ENCODE measurements around the gene COG8. TPM values are rescaled to one million over a fixed set of nuclear protein-coding genes. Genes with fewer than 3 reads are reported as not detected.
A peak's percentile ranks its signal among the peaks of the same experiment; 100 is the strongest.
"Not testable (repeated sequence)": the region's sequence is repeated elsewhere in the genome, so short reads cannot be mapped to it uniquely, and the experiment has no call there.

The COG8 gene
- total and polyA plus RNA-seq, 8 donors, result 23.9 to 36.1 (median 32.9) TPM

GRCh38 chr16:69365901-69366300, 26.5 kb upstream of the COG8 start:
- H3K4me1 ChIP-seq, result no peaks in the 10 kb centered on the region
- H3K27me3 ChIP-seq, result no peaks in the 10 kb centered on the region
- DNase-seq, result no peak
- TF ChIP-seq CTCF (IDR thresholded peaks at IDR 0.05), result no peak
- no peak overlapping the region for H3K27ac ChIP-seq
- no peak for ATAC-seq
- no peaks in the 10 kb centered on the region for H3K9me3 ChIP-seq
- no peak overlapping the region for H3K4me3 ChIP-seq
- H3K36me3 ChIP-seq, result peaks cover 0 to 81% of the 10 kb centered on the region in 2 donors
- intact Hi-C loops (cut with DNase I), result no loop called here

GRCh38 chr16:69364088-69364487, 24.7 kb upstream of the COG8 start:
- H3K4me1 ChIP-seq, result no peaks in the 10 kb centered on the region
- ATAC-seq, result no peak
- intact Hi-C loops (cut with DNase I), result no loop called here
- H3K9me3 ChIP-seq, result no peaks in the 10 kb centered on the region
- TF ChIP-seq CTCF (IDR thresholded peaks at IDR 0.05), result no peak
- no peak overlapping the region for H3K27ac ChIP-seq
- no peak for DNase-seq
- H3K27me3 ChIP-seq, result no peaks in the 10 kb centered on the region
- peaks cover 0 to 63% of the 10 kb centered on the region in 2 donors for H3K36me3 ChIP-seq
- H3K4me3 ChIP-seq, result no peak overlapping the region

- H3K9me3 ChIP-seq, result no peaks in the 10 kb centered on the region
- peaks cover 0 to 55% of the 10 kb centered on the region in 2 donors for H3K36me3 ChIP-seq
- intact Hi-C loops (cut with DNase I), result no loop called here
- H3K4me1 ChIP-seq, result no peaks in the 10 kb centered on the region
- TF ChIP-seq CTCF (IDR thresholded peaks at IDR 0.05), result no peak
- H3K27me3 ChIP-seq, result no peaks in the 10 kb centered on the region
- H3K4me3 ChIP-seq, result no peak overlapping the region
- DNase-seq, result peak in 1 of 4 donors; percentile 82
- H3K27ac ChIP-seq, result no peak overlapping the region
- ATAC-seq, result peak; percentile 94
Observed at GRCh38 chr16:69363281-69363717, 23.9 kb upstream of the COG8 start.

GRCh38 chr16:69360070-69360469, 20.7 kb upstream of the COG8 start:
- H3K27ac ChIP-seq; H3K4me1 ChIP-seq; DNase-seq; intact Hi-C loops (cut with DNase I); H3K27me3 ChIP-seq; H3K9me3 ChIP-seq; H3K4me3 ChIP-seq: not testable (repeated sequence)
- peaks cover 0 to 23% of the 10 kb centered on the region in 2 donors for H3K36me3 ChIP-seq
- peak; percentile 9 for ATAC-seq

- Histone ChIP-seq H3K27me3 (no peaks in the 10 kb centered on the region), H3K36me3 (peaks cover 0 to 34% of the 10 kb centered on the region in 2 donors), H3K4me3 (no peak within 1 kb of the TSS), H3K9me3 (no peaks in the 10 kb centered on the region), H3K27ac (peak within 1 kb of the TSS in 1 of 2 donors; percentile 17), H3K4me1 (peaks cover 0 to 1% of the 10 kb centered on the region in 2 donors)
- TF ChIP-seq CTCF (IDR thresholded peaks at IDR 0.05), result no peak
- intact Hi-C loops (cut with DNase I), result no loop called here
- DNase-seq (no peak), ATAC-seq (peak; percentile 76)
Observed at GRCh38 chr16:69351309-69352027, 12.1 kb upstream of the COG8 start, which contains the start of gene TMED6. TMED6 (minus strand) TSS chr16:69351786; CDS start chr16:69351753, 33 bp downstream.

All from left lung (tissue), 10 donors.